Uterus (tissue), 4 donors: Measurements from ENCODE around the gene C11orf21. TPM values are rescaled to one million over a fixed set of nuclear protein-coding genes. Genes with fewer than 3 reads are reported as not detected.

Experiments
- DNase-seq, 2 donors: peaks; one replicate each; pipeline ENCODE4 v3.0.0-alpha.2; 2019 to 2020
- H3K27ac ChIP-seq, 2 donors: fragments of 200-600 bp; sonication (generic); 1 replicate in 1 of 2; 2 replicates in 1 of 2; pipeline ENCODE4 v1.5.1; 2016 to 2018
- H3K27me3 ChIP-seq, 2 donors: fragments of 200-600 bp; sonication (generic); one replicate each; pipeline ENCODE4 v1.5.1; 2018 to 2019; ENCODE audit warnings: control low read depth in 1 of 2
- H3K36me3 ChIP-seq, 2 donors: fragments of 200-600 bp; sonication (generic); one replicate each; pipeline ENCODE4 v1.5.1; 2019; ENCODE audit warnings: control low read depth in 1 of 2
- H3K4me1 ChIP-seq, 2 donors: fragments of 200-600 bp; sonication (generic); one replicate each; pipeline ENCODE4 v1.5.1; 2018 to 2019; ENCODE audit warnings: control low read depth in 1 of 2
- H3K4me3 ChIP-seq, 2 donors: fragments of 200-600 bp; sonication (generic); 1 replicate in 1 of 2; 2 replicates in 1 of 2; pipeline ENCODE4 v1.5.1; 2018 to 2019; ENCODE audit warnings: mild to moderate bottlenecking in 1 of 2
- H3K9me3 ChIP-seq, 2 donors: fragments of 200-600 bp; sonication (generic); one replicate each; pipeline ENCODE4 v1.5.1; 2019; ENCODE audit warnings: control low read depth in 1 of 2
- CTCF ChIP-seq, 4 experiments: fragments of 200-600 bp in 2 of 4; fragments of 450-650 bp in 2 of 4; sonication (generic) in 2 of 4; IDR thresholded peaks; one replicate each; pipeline ENCODE4 v1.5.1; 2016 to 2019; ENCODE audit warnings: antibody characterized with exemption in 4 of 4, mild to moderate bottlenecking in 2 of 4, moderate library complexity in 1 of 4
- POLR2A ChIP-seq, 2 donors: fragments of 450-650 bp; IDR thresholded peaks; one replicate each; pipeline ENCODE4 v1.6.1; 2016; ENCODE audit warnings: antibody characterized with exemption in 2 of 2, mild to moderate bottlenecking in 1 of 2, moderate library complexity in 1 of 2
- intact Hi-C: fragments of 100-400 bp; cut with DNase I; formaldehyde crosslinking; loops from one replicate; pipeline ENCODE4 v1.15.1; 2023; ENCODE audit warnings: low total_unique reads
- total RNA-seq, 4 donors: library from RNA; depleted of rRNA in 3 of 4; stranded (reverse); fragments of >200 nt in 3 of 4; gene quantifications; one replicate each; pipeline versions ENCODE4 v1.1.0 to v1.2.4, GENCODE V29; 2014 to 2023
- donor health status: DM: yes; HTN: yes; CAD: no.

Gene C11orf21
- total RNA-seq, 4 donors from 2014 or later = 1.7 to 1.8 TPM; not detected in 2

DNA sequence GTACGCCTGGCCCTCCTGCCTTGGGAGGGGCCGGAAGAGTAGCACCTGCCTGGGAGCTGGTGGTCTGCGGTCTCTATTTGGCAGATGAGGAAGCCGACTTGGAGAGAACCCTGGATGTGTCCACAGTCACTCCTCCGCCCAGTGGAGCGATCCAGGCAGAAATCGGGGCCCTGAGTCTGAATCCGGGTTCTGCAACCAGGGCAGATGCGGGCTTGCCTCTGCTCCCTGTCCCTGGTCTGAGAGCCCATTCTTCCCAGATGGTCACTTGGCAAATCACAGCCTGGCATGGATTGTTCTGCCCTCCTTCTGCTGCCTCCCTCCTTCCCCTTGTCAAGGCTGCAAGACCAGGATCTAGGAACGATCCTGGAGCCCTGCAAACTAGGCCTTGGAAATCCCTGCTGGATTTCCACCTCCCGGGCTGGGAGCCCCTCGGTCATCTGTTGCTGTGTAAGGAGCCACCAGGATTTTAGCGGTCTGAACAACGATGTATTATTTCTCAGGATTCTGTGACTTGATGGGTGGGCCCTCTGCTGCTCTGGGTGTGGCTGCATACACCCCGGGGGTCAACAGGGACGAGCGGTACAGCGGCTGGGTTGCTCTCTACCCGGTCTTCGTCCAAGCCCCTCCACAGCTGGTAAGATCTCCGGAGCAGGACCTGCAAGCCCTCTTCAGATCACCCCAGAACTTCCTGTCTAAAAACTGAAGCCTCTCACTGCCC, 29.3 kb downstream of the C11orf21 start:
- peak in 1 of 2 donors; percentile 11 for DNase-seq
- Histone ChIP-seq H3K27me3 (no peaks in the 10 kb centered on the region), H3K4me3 (no peak overlapping the region), H3K36me3 (no peaks in the 10 kb centered on the region), H3K4me1 (peaks cover 0 to 21% of the 10 kb centered on the region in 2 donors), H3K9me3 (no peaks in the 10 kb centered on the region), H3K27ac (no peak overlapping the region)
- TF ChIP-seq POLR2A (IDR thresholded peaks at IDR 0.05) (no peak), CTCF (IDR thresholded peaks at IDR 0.05) (no peak)
- intact Hi-C loops = no loop called here

GRCh38 chr11:2271327-2272227, 30.1 kb downstream of the C11orf21 start:
- no peak overlapping the region for H3K4me3 ChIP-seq
- peaks cover 0 to 21% of the 10 kb centered on the region in 2 donors for H3K4me1 ChIP-seq
- TF ChIP-seq POLR2A (IDR thresholded peaks at IDR 0.05) = no peak
- no peak for TF ChIP-seq CTCF (IDR thresholded peaks at IDR 0.05)
- no peaks in the 10 kb centered on the region for H3K36me3 ChIP-seq
- intact Hi-C loops = no loop called here
- no peak overlapping the region for H3K27ac ChIP-seq
- no peaks in the 10 kb centered on the region for H3K27me3 ChIP-seq
- H3K9me3 ChIP-seq = no peaks in the 10 kb centered on the region
- peak in 1 of 2 donors; percentile 11 for DNase-seq

DNA sequence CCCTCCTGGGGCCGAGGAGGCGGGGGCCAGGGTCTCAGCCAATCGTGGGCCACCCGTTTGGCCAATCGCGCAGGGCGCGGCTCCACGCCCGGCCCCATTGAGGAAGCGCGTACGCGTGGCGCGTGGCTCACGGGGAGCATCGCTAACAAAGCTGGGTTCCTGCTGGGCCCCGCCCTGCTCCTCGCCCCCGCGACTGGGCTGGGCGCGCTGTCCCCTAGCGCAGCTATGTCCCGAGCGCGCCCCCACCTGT, 30.7 kb downstream of the C11orf21 start:
- H3K4me1 ChIP-seq = peaks cover 0 to 21% of the 10 kb centered on the region in 2 donors
- no peak overlapping the region for H3K4me3 ChIP-seq
- TF ChIP-seq POLR2A (IDR thresholded peaks at IDR 0.05) (peak in 1 of 2 donors; percentile 0), CTCF (IDR thresholded peaks at IDR 0.05) (no peak)
- H3K36me3 ChIP-seq = no peaks in the 10 kb centered on the region
- no peak overlapping the region for H3K27ac ChIP-seq
- no peaks in the 10 kb centered on the region for H3K9me3 ChIP-seq
- intact Hi-C loops = no loop called here
- peak in 1 of 2 donors; percentile 48 for DNase-seq
- H3K27me3 ChIP-seq = no peaks in the 10 kb centered on the region

DNA sequence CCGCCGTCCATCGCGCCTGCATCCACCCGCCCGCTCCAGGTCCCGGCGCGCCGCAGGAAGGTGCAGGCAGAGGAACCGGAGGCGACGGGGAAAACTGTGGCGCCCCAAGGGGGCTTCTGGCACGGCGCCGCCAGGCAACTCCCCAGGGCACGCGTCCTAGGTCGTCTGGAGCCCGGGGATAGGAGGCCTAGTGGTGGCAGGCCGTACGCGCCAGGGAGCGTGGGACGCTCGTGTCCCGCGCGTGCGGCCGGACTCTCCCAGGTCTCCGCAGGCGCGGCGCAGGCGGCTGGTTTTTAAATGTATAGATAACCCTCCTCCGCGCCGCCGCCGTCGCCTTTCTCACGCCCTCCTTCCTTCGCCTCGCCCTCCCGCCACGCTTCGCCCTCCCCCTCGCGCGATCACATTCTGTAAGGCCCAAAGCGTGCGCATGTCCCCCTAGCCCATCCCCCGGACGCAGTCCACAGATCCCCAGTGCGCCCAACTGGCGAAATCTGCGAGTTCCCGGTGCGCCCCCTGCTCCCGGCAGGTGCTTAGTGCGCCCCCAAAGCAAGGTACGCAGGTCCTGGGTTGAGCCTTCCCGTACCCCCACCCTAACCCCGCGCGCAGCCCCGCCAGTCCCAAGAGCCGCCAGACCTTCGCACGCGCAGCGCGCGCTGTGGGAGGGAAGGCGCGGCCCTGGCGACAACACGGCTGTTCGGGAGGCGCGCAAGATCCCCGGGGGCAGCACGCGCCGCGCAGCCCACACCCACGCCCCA, 31.2 kb downstream of the C11orf21 start, which contains the start of gene ASCL2:
TSS of gene ASCL2 (minus strand) at position 267 of the 755 bp plus-strand sequence. CDS start at position 11, 256 bp downstream.
- intact Hi-C loops = no loop called here
- Histone ChIP-seq H3K4me1 (peaks cover 0 to 21% of the 10 kb centered on the region in 2 donors), H3K27me3 (no peaks in the 10 kb centered on the region), H3K9me3 (no peaks in the 10 kb centered on the region), H3K4me3 (peak within 1 kb of the TSS; percentile 24 to 44), H3K36me3 (no peaks in the 10 kb centered on the region), H3K27ac (peak within 1 kb of the TSS; percentile 5 to 70)
- TF ChIP-seq CTCF (IDR thresholded peaks at IDR 0.05) = no peak
- TF ChIP-seq POLR2A (IDR thresholded peaks at IDR 0.05) = peak in 1 of 2 donors; percentile 21
- no peak for DNase-seq
